ENCODE measurements around the gene MATR3.

DNA sequence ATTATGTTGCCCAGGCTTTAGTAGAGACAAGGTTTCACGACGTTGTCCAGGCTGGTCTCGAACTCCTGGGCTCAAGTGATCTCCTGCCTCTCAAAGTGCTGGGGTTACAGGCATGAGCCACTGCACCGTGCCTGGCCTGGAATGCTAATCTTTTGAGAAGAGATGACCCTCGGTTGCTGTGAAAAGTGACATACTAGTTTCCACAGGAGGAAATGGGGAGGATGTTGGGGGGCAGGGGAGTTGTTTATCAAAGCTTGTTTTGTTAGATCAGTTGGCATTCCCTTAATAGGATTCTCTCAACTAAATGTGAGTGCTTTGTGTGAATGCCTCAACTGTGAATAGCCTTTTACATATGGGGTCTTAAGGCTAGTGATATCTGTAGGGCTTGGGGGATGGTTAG, 16.4 kb upstream of the MATR3 start:
- no peak for TF ChIP-seq GATA3 (IDR thresholded peaks at IDR 0.05; ENCODE audit: low read depth, low read length)
- no peak for TF ChIP-seq GATA2 (IDR thresholded peaks at IDR 0.05; ENCODE audit: low read depth, low read length)
